Pons (tissue), 1 donor: ENCODE measurements around the gene SPTBN4.
A peak's percentile ranks its signal among the peaks of the same experiment; 100 is the strongest.
"Not testable (repeated sequence)": the region's sequence is repeated elsewhere in the genome, so short reads cannot be mapped to it uniquely, and the experiment has no call there.

Experiments used
- DNase-seq: peaks from one replicate; pipeline ENCODE4 v3.0.0-alpha.2; 2016; ENCODE audit warnings: low spot score

SPTBN4 gene

GRCh38 chr19:40507892-40508291, 41.1 kb downstream of the SPTBN4 start:
- no peak for DNase-seq

- DNase-seq: no peak
These were observed 42.0 kb downstream of the SPTBN4 start for GRCh38 chr19:40508739-40509260.

GRCh38 chr19:40510526-40511115, 43.8 kb downstream of the SPTBN4 start:
- no peak for DNase-seq

GRCh38 chr19:40511487-40511886, 44.7 kb downstream of the SPTBN4 start:
- no peak for DNase-seq

DNA sequence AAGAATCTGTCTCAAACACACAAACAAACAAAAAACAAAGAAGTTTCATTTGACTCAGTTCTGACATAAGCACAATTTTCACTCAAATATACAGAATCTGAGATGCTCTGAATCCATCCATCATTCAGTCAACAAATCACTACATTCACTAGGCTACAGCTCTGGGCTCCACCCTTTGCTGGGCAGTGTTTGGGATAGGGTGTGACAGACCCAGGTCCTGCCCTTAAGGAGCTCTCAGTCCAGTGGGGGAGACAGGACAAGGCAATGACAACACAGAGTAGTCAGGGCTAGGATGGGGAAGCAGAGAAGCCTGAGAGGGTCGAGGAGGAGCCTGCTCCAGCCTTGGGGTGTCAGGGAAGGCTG, 45.3 kb downstream of the SPTBN4 start:
- no peak for DNase-seq

DNA sequence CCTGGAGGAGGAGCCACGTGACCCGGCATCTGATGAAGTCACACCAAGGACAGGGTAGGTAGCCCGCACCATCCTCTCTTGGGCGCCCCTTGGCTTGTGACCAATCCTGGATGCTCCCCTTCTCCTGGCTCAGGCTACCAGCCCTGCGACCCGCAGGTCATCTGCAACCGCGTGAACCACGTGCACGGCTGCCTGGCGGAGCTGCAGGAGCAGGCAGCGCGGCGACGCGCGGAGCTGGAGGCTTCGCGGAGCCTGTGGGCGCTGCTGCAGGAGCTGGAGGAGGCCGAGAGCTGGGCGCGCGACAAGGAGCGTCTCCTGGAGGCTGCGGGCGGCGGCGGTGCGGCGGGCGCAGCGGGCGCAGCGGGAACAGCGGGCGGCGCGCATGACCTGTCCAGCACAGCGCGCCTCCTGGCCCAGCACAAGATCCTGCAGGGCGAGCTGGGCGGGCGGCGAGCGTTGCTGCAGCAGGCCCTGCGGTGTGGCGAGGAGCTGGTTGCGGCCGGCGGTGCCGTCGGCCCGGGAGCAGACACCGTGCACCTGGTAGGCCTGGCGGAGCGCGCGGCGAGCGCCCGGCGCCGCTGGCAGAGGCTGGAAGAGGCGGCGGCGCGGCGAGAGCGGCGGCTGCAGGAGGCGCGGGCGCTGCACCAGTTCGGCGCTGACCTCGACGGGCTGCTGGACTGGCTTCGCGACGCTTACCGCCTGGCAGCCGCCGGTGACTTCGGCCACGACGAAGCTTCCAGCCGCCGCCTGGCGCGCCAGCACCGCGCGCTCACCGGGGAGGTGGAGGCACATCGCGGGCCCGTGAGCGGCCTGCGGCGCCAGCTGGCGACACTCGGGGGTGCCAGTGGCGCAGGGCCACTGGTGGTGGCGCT, 45.9 kb downstream of the SPTBN4 start:
- no peak for DNase-seq

DNA sequence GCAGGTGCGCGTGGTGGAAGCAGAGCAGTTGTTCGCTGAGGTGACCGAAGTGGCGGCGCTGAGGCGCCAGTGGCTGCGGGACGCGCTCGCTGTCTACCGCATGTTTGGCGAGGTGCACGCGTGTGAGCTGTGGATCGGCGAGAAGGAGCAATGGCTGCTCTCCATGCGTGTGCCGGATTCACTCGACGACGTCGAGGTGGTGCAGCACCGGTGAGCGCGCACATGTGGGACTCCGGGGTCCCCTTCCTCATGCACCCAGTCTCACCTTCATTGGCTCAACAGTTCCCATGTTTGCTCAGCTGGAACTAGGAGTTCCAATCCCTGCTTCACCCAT, 46.5 kb downstream of the SPTBN4 start:
- DNase-seq: no peak

- no peak for DNase-seq
These were observed 47.0 kb downstream of the SPTBN4 start for GRCh38 chr19:40513741-40514315.

- no peak for DNase-seq
These were observed 50.4 kb downstream of the SPTBN4 start for GRCh38 chr19:40517248-40517647.

DNA sequence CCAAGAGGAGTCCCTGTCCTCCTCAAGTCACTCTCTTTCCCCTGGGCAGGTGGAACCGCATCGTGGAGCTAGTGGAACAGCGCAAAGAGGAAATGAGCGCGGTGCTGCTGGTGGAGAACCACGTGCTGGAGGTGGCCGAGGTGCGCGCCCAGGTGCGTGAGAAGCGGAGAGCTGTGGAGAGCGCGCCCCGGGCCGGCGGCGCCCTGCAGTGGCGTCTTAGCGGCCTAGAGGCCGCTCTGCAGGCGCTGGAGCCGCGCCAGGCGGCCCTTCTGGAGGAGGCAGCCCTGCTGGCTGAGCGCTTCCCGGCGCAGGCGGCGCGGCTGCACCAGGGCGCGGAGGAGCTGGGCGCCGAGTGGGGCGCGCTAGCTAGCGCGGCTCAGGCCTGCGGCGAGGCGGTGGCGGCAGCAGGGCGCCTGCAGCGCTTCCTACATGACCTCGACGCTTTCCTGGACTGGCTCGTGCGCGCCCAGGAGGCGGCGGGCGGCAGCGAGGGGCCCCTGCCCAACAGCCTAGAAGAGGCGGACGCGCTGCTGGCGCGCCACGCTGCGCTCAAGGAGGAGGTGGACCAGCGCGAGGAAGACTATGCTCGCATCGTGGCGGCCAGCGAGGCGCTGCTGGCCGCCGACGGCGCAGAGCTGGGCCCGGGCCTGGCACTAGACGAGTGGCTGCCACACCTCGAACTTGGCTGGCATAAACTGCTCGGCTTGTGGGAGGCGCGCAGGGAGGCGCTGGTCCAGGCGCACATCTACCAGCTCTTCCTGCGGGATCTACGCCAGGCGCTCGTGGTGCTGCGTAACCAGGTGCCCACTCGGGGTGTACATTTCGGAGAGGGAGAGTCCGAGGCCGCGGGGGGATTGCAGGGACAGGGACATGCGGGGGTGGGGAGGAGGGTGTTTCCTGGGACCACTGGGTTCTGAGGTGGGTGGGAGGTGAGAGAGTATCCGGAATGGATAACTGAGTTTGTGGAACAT, 52.8 kb downstream of the SPTBN4 start:
- DNase-seq: no peak

- DNase-seq: no peak
These were observed 54.5 kb downstream of the SPTBN4 start for GRCh38 chr19:40521276-40521675.

DNA sequence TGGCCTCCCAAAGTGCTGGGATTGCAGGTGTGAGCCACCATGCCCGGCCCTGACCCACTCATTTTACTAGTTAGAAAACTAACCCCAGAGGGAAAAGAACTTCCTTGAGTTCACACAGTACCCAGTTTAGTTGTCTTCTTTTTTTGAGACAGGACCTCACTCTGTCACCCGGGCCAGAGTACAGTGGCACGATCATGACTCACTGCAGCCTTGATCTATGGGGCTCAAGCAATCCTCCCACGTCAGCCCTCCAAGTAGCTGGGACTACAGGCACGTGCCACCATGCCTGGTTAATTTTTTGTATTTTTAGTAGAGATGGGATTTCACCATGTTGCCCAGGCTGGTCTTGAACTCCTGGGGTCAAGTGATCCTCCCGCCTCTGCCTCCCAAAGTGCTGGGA, 55.1 kb downstream of the SPTBN4 start:
- not testable (repeated sequence) for DNase-seq

- peak; percentile 26 for DNase-seq
These were observed 56.7 kb downstream of the SPTBN4 start for GRCh38 chr19:40523322-40524047.

DNA sequence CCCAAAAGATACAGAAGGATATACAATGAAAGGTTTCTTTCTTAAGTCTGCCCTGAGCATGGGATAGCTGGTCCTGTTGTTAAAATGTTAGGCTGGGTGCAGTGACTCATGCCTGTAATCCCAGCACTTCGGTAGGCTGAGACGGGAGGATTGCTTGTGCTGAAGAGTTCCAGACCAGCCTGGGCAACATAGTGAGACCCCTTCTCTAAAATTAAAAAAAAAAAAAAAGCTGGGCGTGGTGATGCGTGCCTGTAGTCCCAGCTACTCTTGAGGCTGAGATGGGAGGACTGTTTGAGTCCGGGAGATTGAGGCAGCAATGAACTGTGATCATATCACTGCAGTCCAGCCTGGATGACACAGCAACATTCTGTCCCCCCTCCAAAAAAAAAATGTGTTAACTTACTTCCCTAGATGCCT, 57.3 kb downstream of the SPTBN4 start:
- DNase-seq: no peak

DNA sequence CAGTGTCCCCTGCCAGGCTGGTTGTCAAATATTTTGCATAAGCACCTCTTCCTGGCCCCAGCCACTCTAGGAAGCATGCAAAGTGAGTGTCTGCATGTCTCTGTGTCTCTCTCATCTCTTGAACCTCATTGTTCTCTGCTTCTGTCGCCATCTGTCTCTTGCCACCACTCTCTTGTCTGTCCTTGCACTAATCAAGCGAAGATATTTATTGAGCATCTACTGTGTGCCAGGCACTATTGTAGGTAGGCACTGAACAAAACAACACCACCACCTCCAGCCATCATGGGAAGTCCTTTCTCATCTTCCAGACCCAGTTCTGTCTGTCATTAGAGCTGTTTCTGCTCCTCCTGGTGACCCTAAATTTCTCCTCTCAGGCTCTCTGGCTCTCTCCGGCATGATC, 57.9 kb downstream of the SPTBN4 start:
- no peak for DNase-seq

DNA sequence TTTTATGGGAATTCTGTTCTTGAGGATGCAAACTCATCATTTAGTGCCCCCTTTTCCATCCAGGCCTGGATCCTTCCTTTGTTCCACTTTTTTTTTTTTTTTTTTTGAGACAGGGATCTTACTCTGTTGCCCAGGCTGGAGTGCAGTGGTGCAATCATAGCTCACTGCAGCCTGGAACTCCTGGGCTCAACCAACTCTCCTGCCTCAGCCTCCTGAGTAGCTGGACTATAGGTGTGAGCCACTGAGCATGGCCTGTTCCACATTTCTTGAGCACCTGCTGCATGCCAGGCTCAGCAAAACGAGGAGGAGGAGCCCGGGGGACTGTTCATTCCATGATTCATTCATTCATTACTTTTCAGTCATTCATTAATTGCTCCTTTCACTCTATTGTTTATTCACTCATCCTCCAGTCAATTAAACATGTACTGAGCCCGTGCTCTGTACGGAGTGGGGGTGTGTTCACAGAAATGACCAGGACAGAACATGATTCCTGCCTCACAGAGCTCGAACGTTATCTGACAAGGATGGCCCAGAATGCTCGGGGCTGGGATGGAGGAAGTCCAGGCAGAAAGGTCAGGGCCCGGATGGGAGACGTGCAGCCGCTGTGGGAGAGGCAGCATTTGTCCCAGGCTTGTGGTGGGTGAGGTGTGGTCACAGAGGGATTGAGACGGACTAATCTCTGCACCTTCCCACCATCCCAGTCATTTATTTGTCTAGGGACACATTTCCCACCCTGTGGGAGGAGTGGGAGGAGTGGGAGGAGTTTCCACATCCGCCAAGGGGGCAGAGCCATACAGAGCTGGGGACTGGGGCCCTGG, 58.6 kb downstream of the SPTBN4 start:
- no peak for DNase-seq

- DNase-seq: no peak
These were observed 61.3 kb downstream of the SPTBN4 start for GRCh38 chr19:40528078-40528477.

DNA sequence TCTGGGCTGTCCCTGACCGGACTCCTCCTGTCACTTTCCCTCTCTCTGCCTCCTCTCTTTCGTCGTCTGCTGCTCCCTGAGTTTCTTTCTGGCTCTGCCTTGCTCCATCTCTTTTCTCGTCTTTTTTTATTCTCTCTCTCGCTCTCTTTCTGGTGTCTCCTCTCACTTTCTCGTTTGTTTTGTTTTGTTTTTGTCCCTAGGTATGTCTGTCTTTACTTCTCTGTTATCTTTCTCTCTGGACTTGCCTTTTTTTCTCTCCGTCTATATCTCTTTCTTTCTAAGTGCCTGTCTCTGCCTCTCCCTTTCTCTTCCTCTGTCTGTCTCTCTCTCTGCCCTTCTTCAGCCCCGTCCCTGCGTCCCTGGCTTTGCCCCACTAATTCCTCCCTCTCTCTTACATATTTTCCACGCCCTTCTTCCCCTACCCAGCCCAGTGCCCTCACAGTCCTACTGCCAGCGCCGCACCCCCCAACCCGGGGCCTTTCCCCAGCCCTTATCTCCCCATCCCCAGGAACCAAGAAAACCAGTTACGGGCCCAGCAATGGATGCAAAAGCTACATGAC, 61.8 kb downstream of the SPTBN4 start:
- no peak for DNase-seq

- DNase-seq: peak; percentile 72
These were observed 62.5 kb downstream of the SPTBN4 start for GRCh38 chr19:40529093-40529954.
